GM18951 (cell line): ENCODE measurements around the gene SLC39A12.

ENCODE experiments used
- POLR2A ChIP-seq: IDR thresholded peaks from 4 replicates; pipeline ENCODE4 v1.6.1; 2011; ENCODE audit warnings: mild to moderate bottlenecking; ENCODE audit not compliant: insufficient read length, insufficient read depth; ENCODE audit errors: extremely low read depth
- in situ Hi-C: fragments of 300-500 bp; cut with MboI; formaldehyde crosslinking; loops from one replicate; pipeline ENCODE4 v1.12.0; 2022; ENCODE audit warnings: low sequenced_read_pairs, mixed read lengths, inconsistent platforms; ENCODE audit not compliant: unreplicated experiment

The SLC39A12 gene

GRCh38 chr10:17951868-17952371, at the start of gene SLC39A12:
TSS of gene SLC39A12 (plus strand) at chr10:17951918. CDS start at chr10:17953277, 1,359 bp downstream.
- in situ Hi-C loops = no loop called here
- TF ChIP-seq POLR2A = no peak

- no peak for TF ChIP-seq POLR2A
- in situ Hi-C loops = no loop called here
These were observed 47.2 kb upstream of the SLC39A12 start for GRCh38 chr10:17904564-17904963.

GRCh38 chr10:17905491-17905890, 46.2 kb upstream of the SLC39A12 start:
- no peak for TF ChIP-seq POLR2A
- in situ Hi-C loops = no loop called here

DNA sequence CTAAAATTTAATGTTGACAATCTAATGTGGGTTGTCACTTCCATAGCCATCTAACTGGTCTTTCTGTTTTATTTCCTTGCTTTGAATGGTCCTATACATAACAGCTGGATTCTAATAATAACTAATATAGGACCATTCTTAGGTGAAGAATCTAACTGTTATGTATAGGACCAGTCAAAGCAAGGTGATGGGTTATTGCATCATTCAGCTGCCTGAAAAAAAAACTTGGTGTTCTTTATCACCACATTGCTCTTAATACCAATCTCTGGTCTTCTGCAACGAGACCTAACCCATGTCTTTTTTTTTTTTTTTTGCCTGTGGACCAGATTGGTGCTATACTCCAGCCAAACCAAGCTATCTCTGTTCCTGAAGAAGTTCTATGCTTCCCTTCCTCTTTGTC, 45.7 kb upstream of the SLC39A12 start:
- in situ Hi-C loops = no loop called here

DNA sequence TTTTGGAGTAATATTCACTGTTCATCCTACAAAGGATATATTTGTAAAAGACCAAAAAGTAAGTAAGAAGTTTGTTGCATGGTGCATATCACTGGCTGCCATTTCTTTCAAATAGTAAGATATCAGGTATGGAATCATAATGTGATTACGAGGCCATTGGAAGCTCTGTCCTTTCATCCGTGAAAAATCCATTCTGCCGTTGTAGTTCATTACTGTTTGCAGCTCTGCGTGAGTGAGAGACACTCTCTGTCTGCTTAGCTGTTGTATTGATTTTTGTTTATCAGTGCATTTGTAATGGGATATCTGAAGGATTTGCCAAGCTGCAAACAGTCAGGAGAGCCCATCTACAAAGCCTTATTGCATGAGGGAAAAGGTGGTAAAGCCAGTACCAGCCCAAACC, 44.1 kb upstream of the SLC39A12 start:
- in situ Hi-C loops = no loop called here
- TF ChIP-seq POLR2A = no peak

More for the DNA sequence above, 45.7 kb upstream of the SLC39A12 start:
- no peak for TF ChIP-seq POLR2A

DNA sequence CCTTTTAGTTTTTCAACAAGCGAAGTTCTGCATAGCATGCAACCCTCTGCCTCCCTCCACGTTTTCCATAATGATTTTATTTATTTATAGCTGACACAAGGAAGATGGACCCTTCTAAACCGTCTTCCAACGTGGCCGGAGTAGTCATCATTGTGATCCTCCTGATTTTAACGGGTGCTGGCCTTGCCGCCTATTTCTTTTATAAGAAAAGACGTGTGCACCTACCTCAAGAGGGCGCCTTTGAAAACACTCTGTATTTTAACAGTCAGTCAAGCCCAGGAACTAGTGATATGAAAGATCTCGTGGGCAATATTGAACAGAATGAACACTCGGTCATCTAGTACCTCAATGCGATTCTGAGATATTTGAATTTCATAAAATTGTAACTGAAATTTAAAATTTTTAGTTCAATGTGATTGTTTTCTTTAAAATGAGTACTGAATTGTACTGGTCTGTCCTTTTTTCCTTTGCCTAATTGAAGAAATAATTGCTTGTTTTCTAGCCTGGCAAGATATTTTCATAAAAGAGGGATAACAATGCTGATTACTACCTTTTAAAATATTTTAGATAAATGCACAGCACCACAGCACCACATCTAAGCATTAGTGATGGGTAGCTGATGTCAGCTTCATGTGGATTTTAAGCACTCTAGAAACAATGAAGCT, 41.5 kb upstream of the SLC39A12 start:
- in situ Hi-C loops = no loop called here
- no peak for TF ChIP-seq POLR2A

- in situ Hi-C loops = no loop called here
- no peak for TF ChIP-seq POLR2A
These were observed 39.0 kb upstream of the SLC39A12 start for GRCh38 chr10:17912754-17913153.

- in situ Hi-C loops = no loop called here
These were observed 38.1 kb upstream of the SLC39A12 start for GRCh38 chr10:17913604-17914003.

GRCh38 chr10:17914169-17915045, 37.3 kb upstream of the SLC39A12 start:
- TF ChIP-seq POLR2A = no peak
- in situ Hi-C loops = no loop called here

More at GRCh38 chr10:17913604-17914003, 38.1 kb upstream of the SLC39A12 start:
- no peak for TF ChIP-seq POLR2A

DNA sequence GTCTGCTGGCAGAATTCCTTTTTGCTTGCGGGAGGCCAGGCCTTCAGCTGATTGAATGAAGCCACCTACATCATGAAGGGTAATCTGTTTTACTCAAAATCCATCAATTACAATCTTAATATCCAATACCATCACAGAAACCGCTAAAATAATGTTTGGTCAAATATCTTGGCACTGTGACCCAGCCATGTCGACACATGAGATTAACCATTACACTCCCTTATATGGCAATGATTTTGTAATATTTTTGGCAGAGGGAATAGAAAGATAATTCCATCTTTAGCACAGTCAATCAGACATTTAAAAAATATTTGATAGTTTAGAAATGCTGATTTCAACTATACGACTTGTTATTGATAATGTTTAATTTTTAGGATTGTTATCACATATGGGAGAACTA, 36.5 kb upstream of the SLC39A12 start:
- in situ Hi-C loops = no loop called here

GRCh38 chr10:17918187-17918903, 33.4 kb upstream of the SLC39A12 start:
- no peak for TF ChIP-seq POLR2A
- in situ Hi-C loops = no loop called here

More for the DNA sequence above, 36.5 kb upstream of the SLC39A12 start:
- no peak for TF ChIP-seq POLR2A

- no peak for TF ChIP-seq POLR2A
- in situ Hi-C loops = no loop called here
These were observed 30.3 kb upstream of the SLC39A12 start for GRCh38 chr10:17921378-17921777.

- in situ Hi-C loops = no loop called here
- TF ChIP-seq POLR2A = no peak
These were observed 28.0 kb upstream of the SLC39A12 start for GRCh38 chr10:17923728-17924127.
